IMR-90 (cell line): ENCODE data around the gene PIK3C3. TPM values are rescaled to one million over a fixed set of nuclear protein-coding genes. Genes with fewer than 3 reads are reported as not detected.

Source experiments
- ATAC-seq: fragments of 200-7000 bp; cut with Tn5 transposase; 2 replicates; pipeline ENCODE4 v1.9.1; 2020; ENCODE audit warnings: low read depth, mild to moderate bottlenecking, moderate library complexity
- BruUV-seq: library from RNA; stranded (reverse); fragments of 400-500 nt; replicated peaks from 2 replicates; lab custom pipeline; 2021; lab: Mats Ljungman, UMichigan
- CTCF ChIA-PET: fragments of 300-600 bp; formaldehyde crosslinking; extraction: SDS; loops from one replicate; lab custom pipeline; 2021; ENCODE audit warnings: antibody characterized with exemption; lab: Yijun Ruan, JAX
- POLR2A ChIA-PET: fragments of 300-600 bp; sonication (Branson Sonifier 250); formaldehyde crosslinking; loops from one replicate; lab custom pipeline; 2022; ENCODE audit warnings: antibody characterized with exemption; ENCODE audit not compliant: unreplicated experiment; lab: Charles Lee
- DNase-seq: peaks from one replicate; pipeline ENCODE4 v3.0.0; 2013
- H2AFZ ChIP-seq: replicated peaks from 2 replicates; pipeline ENCODE3; 2013; ENCODE audit warnings: low read length, mild to moderate bottlenecking; ENCODE audit not compliant: poor library complexity
- H2AK5ac ChIP-seq: 2 replicates; pipeline ENCODE4 v1.6.1; 2013; ENCODE audit warnings: low read depth, low read length, inconsistent platforms
- H2AK9ac ChIP-seq: replicated peaks from 2 replicates; pipeline ENCODE3; 2013; ENCODE audit warnings: mild to moderate bottlenecking, low read depth, low read length, moderate library complexity; ENCODE audit not compliant: poor library complexity
- H2BK120ac ChIP-seq: 2 replicates; pipeline ENCODE4 v1.6.1; 2013; ENCODE audit warnings: low read depth, low read length, inconsistent platforms
- H2BK15ac ChIP-seq: 3 replicates; pipeline ENCODE4 v1.6.1; 2013; ENCODE audit warnings: low read depth, low read length, inconsistent platforms
- H2BK20ac ChIP-seq: 2 replicates; pipeline ENCODE4 v1.6.1; 2013; ENCODE audit warnings: low read depth, mild to moderate bottlenecking, inconsistent platforms, low read length, moderate library complexity
- H2BK5ac ChIP-seq: 2 replicates; pipeline ENCODE4 v1.6.1; 2013; ENCODE audit warnings: mild to moderate bottlenecking, low read depth, low read length, inconsistent platforms; ENCODE audit not compliant: poor library complexity, severe bottlenecking
- H3K14ac ChIP-seq: replicated peaks from 2 replicates; pipeline ENCODE4 v1.6.1; 2013; ENCODE audit warnings: low read depth, low read length, inconsistent platforms
- H3K18ac ChIP-seq: 2 replicates; pipeline ENCODE4 v1.6.1; 2013; ENCODE audit warnings: low read depth, low read length, control low read depth
- H3K23ac ChIP-seq: 2 replicates; pipeline ENCODE4 v1.6.1; 2013; ENCODE audit warnings: low read depth, low read length, inconsistent platforms
- H3K27ac ChIP-seq: 2 replicates; pipeline ENCODE4 v1.5.1; 2013; ENCODE audit warnings: mild to moderate bottlenecking, control low read depth, low read length; ENCODE audit not compliant: insufficient read depth
- H3K27me3 ChIP-seq: 2 replicates; pipeline ENCODE4 v1.6.1; 2013; ENCODE audit warnings: low read length; ENCODE audit not compliant: control insufficient read depth, insufficient read depth
- H3K36me3 ChIP-seq: 2 replicates; pipeline ENCODE4 v1.6.1; 2013; ENCODE audit warnings: low read length, mixed read lengths; ENCODE audit not compliant: control insufficient read depth, insufficient read depth
- H3K4ac ChIP-seq: 2 replicates; pipeline ENCODE4 v1.6.1; 2013; ENCODE audit warnings: low read depth, low read length, inconsistent platforms
- H3K4me1 ChIP-seq: 2 replicates; pipeline ENCODE4 v1.6.1; 2013; ENCODE audit warnings: low read length, mixed read lengths; ENCODE audit not compliant: control insufficient read depth, insufficient read depth
- H3K4me2 ChIP-seq: 2 replicates; pipeline ENCODE4 v1.6.1; 2013; ENCODE audit warnings: low read depth, mild to moderate bottlenecking, control low read depth, low read length, moderate library complexity
- H3K4me3 ChIP-seq: 2 replicates; pipeline ENCODE4 v1.5.1; 2013; ENCODE audit warnings: low read depth, mild to moderate bottlenecking, control low read depth, low read length, moderate library complexity; ENCODE audit not compliant: insufficient read depth
- H3K56ac ChIP-seq: 2 replicates; pipeline ENCODE4 v1.6.1; 2013; ENCODE audit warnings: low read length, inconsistent platforms; ENCODE audit not compliant: insufficient read depth; ENCODE audit errors: extremely low read depth
- H3K79me1 ChIP-seq, 2 experiments: 2 replicates each; pipeline ENCODE4 v1.6.1; 2013; ENCODE audit warnings: low read length in 2 of 2, inconsistent platforms in 1 of 2, low read depth in 1 of 2
- H3K9ac ChIP-seq: 2 replicates; pipeline ENCODE4 v1.6.1; 2013; ENCODE audit warnings: low read depth, low read length, control low read depth
- H3K9me1 ChIP-seq: 2 replicates; pipeline ENCODE4 v1.6.1; 2013; ENCODE audit warnings: low read length, inconsistent platforms; ENCODE audit not compliant: insufficient read depth
- H3K9me3 ChIP-seq: 2 replicates; pipeline ENCODE4 v1.6.1; 2013; ENCODE audit warnings: low read length; ENCODE audit not compliant: control insufficient read depth, insufficient read depth
- H4K20me1 ChIP-seq: 2 replicates; pipeline ENCODE4 v1.6.1; 2013; ENCODE audit warnings: low read length, inconsistent platforms; ENCODE audit not compliant: insufficient read depth
- H4K5ac ChIP-seq: 2 replicates; pipeline ENCODE4 v1.6.1; 2013; ENCODE audit warnings: mild to moderate bottlenecking, low read depth, low read length, control low read depth
- H4K8ac ChIP-seq, 2 experiments: 2 replicates each; pipeline ENCODE4 v1.6.1; 2013; ENCODE audit warnings: low read depth in 2 of 2, low read length in 2 of 2, control low read depth in 1 of 2, inconsistent platforms in 1 of 2
- H4K91ac ChIP-seq: 2 replicates; pipeline ENCODE4 v1.6.1; 2013; ENCODE audit warnings: low read depth, low read length, inconsistent platforms; ENCODE audit not compliant: insufficient read depth
- BHLHE40 ChIP-seq: fragments of 150-350 bp; IDR thresholded peaks from 2 replicates; pipeline ENCODE4 v1.6.1; 2016; ENCODE audit warnings: mild to moderate bottlenecking, low read depth, low read length
- CEBPB ChIP-seq: IDR thresholded peaks from 2 replicates; pipeline ENCODE4 v1.6.1; 2012; ENCODE audit warnings: low read depth, low read length, improper control_type of control experiment
- CHD1 ChIP-seq: IDR thresholded peaks from 2 replicates; pipeline ENCODE4 v1.6.1; 2012; ENCODE audit warnings: low read depth, low read length, improper control_type of control experiment
- CTCF ChIP-seq: conservative IDR thresholded peaks from 2 replicates; pipeline ENCODE4 v1.5.1; 2012; ENCODE audit warnings: mild to moderate bottlenecking, low read depth, low read length, improper control_type of control experiment
- ELK1 ChIP-seq: fragments of 150-350 bp; IDR thresholded peaks from 2 replicates; pipeline ENCODE4 v1.6.1; 2016; ENCODE audit warnings: low read depth, mild to moderate bottlenecking, low read length, moderate library complexity, borderline replicate concordance
- FOS ChIP-seq: fragments of 150-350 bp; IDR thresholded peaks from 2 replicates; pipeline ENCODE4 v1.6.1; 2016; ENCODE audit warnings: low read depth, low read length
- MAFK ChIP-seq: IDR thresholded peaks from 2 replicates; pipeline ENCODE4 v1.6.1; 2012; ENCODE audit warnings: low read depth, low read length, improper control_type of control experiment
- MAZ ChIP-seq: IDR thresholded peaks from 2 replicates; pipeline ENCODE4 v1.6.1; 2012; ENCODE audit warnings: low read depth, mild to moderate bottlenecking, low read length, improper control_type of control experiment, moderate library complexity, borderline replicate concordance
- MXI1 ChIP-seq: IDR thresholded peaks from 2 replicates; pipeline ENCODE4 v1.6.1; 2012; ENCODE audit warnings: low read depth, mild to moderate bottlenecking, low read length, moderate library complexity, borderline replicate concordance
- NFE2L2 ChIP-seq: fragments of 150-350 bp; IDR thresholded peaks from 2 replicates; pipeline ENCODE4 v1.6.1; 2016; ENCODE audit warnings: low read depth, mild to moderate bottlenecking, low read length
- POLR2A ChIP-seq: IDR thresholded peaks from 2 replicates; pipeline ENCODE4 v1.6.1; 2012; ENCODE audit warnings: mild to moderate bottlenecking, low read depth, low read length
- RAD21 ChIP-seq: IDR thresholded peaks from 2 replicates; pipeline ENCODE4 v1.6.1; 2012; ENCODE audit warnings: low read length, improper control_type of control experiment
- RCOR1 ChIP-seq: IDR thresholded peaks from 2 replicates; pipeline ENCODE4 v1.6.1; 2012; ENCODE audit warnings: mild to moderate bottlenecking, low read length, improper control_type of control experiment; ENCODE audit not compliant: insufficient replicate concordance
- RFX5 ChIP-seq: IDR thresholded peaks from 2 replicates; pipeline ENCODE4 v1.8.0; 2012; ENCODE audit warnings: low read depth, mild to moderate bottlenecking, low read length, moderate library complexity
- SMC3 ChIP-seq: fragments of 150-350 bp; IDR thresholded peaks from 2 replicates; pipeline ENCODE4 v1.6.1; 2016; ENCODE audit warnings: low read depth, mild to moderate bottlenecking, antibody characterized with exemption, low read length, moderate library complexity
- WGBS, 2 experiments: methylation state at CpG; one replicate each; pipeline versions ENCODE4 v1.1.5 to v1.1.7; 2013; ENCODE audit warnings: missing lambda C conversion rate in 2 of 2; ENCODE audit not compliant: insufficient read length in 1 of 2; ENCODE audit errors: extremely low coverage in 2 of 2; 5-methylcytosine and 5-hydroxymethylcytosine counted together
- dilution Hi-C: fragments of 300-500 bp; cut with HindIII; formaldehyde crosslinking; loops from one replicate; pipeline ENCODE4 v1.14.3; 2018; ENCODE audit warnings: low sequenced_read_pairs; ENCODE audit not compliant: unreplicated experiment
- in situ Hi-C: fragments of 300-500 bp; cut with MboI; formaldehyde crosslinking; loops from 3 replicates; pipeline ENCODE4 v1.14.3; 2019; ENCODE audit warnings: low sequenced_read_pairs, inconsistent platforms, mixed read lengths
- intact Hi-C: fragments of 100-400 bp; cut with micrococcal nuclease; formaldehyde crosslinking; loops from 2 replicates; pipeline ENCODE4 v1.10.0; 2022
- polyA plus RNA-seq, 3 experiments: library from polyadenylated mRNA; depleted of rRNA; stranded (reverse); fragments of >200 nt; gene quantifications; 2 replicates each; pipeline ENCODE4 v1.2.3, GENCODE V29; 2012; ENCODE audit warnings: low replicate concordance in 1 of 3
- total RNA-seq: library from RNA; depleted of rRNA; stranded (reverse); fragments of >200 nt; gene quantifications from 2 replicates; pipeline ENCODE4 v1.2.3, GENCODE V29; 2012
- TF ChIP-seq, protein P1 (sequence below): fragments of 150-350 bp; IDR thresholded peaks from 2 replicates; pipeline ENCODE4 v1.6.1; 2017; ENCODE audit warnings: mild to moderate bottlenecking, antibody characterized with exemption, low read length, low read depth

Gene PIK3C3
- total and polyA plus RNA-seq, 2 of the 4 experiments (the other 2 are of a cell fraction) = 41.2 to 57.2 TPM

DNA sequence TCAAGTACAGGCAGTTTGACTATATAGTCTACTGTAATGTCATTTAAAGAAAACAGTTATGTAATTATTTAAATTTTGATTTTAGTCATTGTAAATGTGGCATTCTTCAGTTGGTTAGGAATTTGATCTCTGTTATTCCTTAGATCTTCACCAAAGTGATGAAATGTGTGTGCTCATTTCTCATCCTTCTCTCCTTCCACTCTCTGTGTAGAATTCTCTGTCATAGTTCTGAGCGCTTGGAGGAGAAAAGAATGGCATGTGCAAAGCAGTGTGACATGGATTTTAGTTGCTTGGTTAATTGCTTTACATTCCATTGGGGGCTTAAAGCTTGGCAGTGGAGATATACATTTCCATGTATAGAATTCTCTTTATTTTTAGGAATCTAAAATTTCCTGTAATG, 14.8 kb downstream of the PIK3C3 start:
- peaks cover 15% of the 10 kb centered on the region for H3K36me3 ChIP-seq
- dilution Hi-C loops = no loop called here
- DNase-seq = no peak

More for the DNA sequence above, 14.8 kb downstream of the PIK3C3 start:
- Histone ChIP-seq H2BK120ac (no peak overlapping the region), H3K79me1 (peaks cover 21 to 34% of the 10 kb centered on the region in 2 experiments), H2BK15ac (no peak overlapping the region), H3K56ac (no peak overlapping the region), H3K4me1 (peaks cover 7% of the 10 kb centered on the region), H3K4me3 (no peak overlapping the region), H2AFZ (no peak overlapping the region), H3K27me3 (no peaks in the 10 kb centered on the region), H3K23ac (no peak overlapping the region), H3K4ac (no peak overlapping the region), H2BK5ac (no peak overlapping the region), H4K91ac (no peak overlapping the region), H2AK5ac (no peak overlapping the region), H3K4me2 (no peak overlapping the region), H3K18ac (no peak overlapping the region), H4K8ac (no peak overlapping the region), H4K20me1 (0 out of 2 replicates have a peak, but pooled peaks cover 5% of the 10 kb centered on the region), H3K9me1 (peaks cover 8% of the 10 kb centered on the region), H3K14ac (no peak overlapping the region), H2AK9ac (no peak overlapping the region), H3K27ac (no peak overlapping the region), H3K9ac (no peak overlapping the region), H3K9me3 (no peaks in the 10 kb centered on the region), H4K5ac (no peak overlapping the region), H2BK20ac (no peak overlapping the region)
- intact Hi-C loops (no loop called here), in situ Hi-C loops (no loop called here)
- CTCF ChIA-PET = interaction anchor here (1.2 kb wide), 1 partner anchor 15 kb away, joined by 3 read pairs; the partner anchor contains the start of gene PIK3C3
- BruUV-seq = no TSS peak
- POLR2A ChIA-PET = no interaction called here
- ATAC-seq = peak; percentile 59
- no CpG with 5 or more reads among the region's 1 CpG for WGBS, 2 experiments
- TF ChIP-seq FOS = no peak
- TF ChIP-seq MAFK = no peak
- TF ChIP-seq MXI1 = no peak
- no peak for TF ChIP-seq CTCF
- no peak for TF ChIP-seq SMC3
- TF ChIP-seq, protein P1, sequence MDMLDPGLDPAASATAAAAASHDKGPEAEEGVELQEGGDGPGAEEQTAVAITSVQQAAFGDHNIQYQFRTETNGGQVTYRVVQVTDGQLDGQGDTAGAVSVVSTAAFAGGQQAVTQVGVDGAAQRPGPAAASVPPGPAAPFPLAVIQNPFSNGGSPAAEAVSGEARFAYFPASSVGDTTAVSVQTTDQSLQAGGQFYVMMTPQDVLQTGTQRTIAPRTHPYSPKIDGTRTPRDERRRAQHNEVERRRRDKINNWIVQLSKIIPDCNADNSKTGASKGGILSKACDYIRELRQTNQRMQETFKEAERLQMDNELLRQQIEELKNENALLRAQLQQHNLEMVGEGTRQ = no peak
- no peak for TF ChIP-seq CEBPB
- TF ChIP-seq BHLHE40 = no peak
- no peak for TF ChIP-seq POLR2A
- no peak for TF ChIP-seq ELK1
- no peak for TF ChIP-seq NFE2L2
- TF ChIP-seq MAZ = no peak
- TF ChIP-seq RAD21 = no peak
- no peak for TF ChIP-seq CHD1
- no peak for TF ChIP-seq RFX5
- no peak for TF ChIP-seq RCOR1
